Upper lobe of right lung (tissue), 1 donor: ENCODE results near the gene LYRM1. TPM values are rescaled to one million over a fixed set of nuclear protein-coding genes. Genes with fewer than 3 reads are reported as not detected.

Experiments used
- ATAC-seq: fragments of 200-7000 bp; cut with Tn5 transposase; one replicate; pipeline ENCODE4 v1.9.1; 2020; ENCODE audit warnings: mild to moderate bottlenecking, moderate library complexity
- DNase-seq: peaks from one replicate; pipeline ENCODE4 v3.0.0-alpha.2; 2020
- H3K27ac ChIP-seq: fragments of 200-600 bp; one replicate; pipeline ENCODE4 v1.8.0; 2022
- H3K27me3 ChIP-seq: fragments of 200-600 bp; one replicate; pipeline ENCODE4 v1.8.0; 2022; ENCODE audit warnings: mild to moderate bottlenecking
- H3K36me3 ChIP-seq: fragments of 200-600 bp; one replicate; pipeline ENCODE4 v1.8.0; 2022
- H3K4me1 ChIP-seq: fragments of 200-600 bp; one replicate; pipeline ENCODE4 v1.8.0; 2022
- H3K4me3 ChIP-seq: fragments of 200-600 bp; one replicate; pipeline ENCODE4 v1.8.0; 2022; ENCODE audit warnings: mild to moderate bottlenecking
- H3K9me3 ChIP-seq: fragments of 200-600 bp; one replicate; pipeline ENCODE4 v1.8.0; 2022
- intact Hi-C: fragments of 100-400 bp; cut with DNase I; formaldehyde crosslinking; loops from one replicate; pipeline ENCODE4 v1.11.0; 2022
- total RNA-seq: library from RNA; stranded (reverse); fragmentation: NEBNext Ultra II Directional; extraction: Animal tissue kit (Norgen Biotek cat#: 25700); gene quantifications from one replicate; pipeline ENCODE4 v1.2.1, GENCODE V29; 2021
- TF ChIP-seq, protein P1 (sequence below): fragments of 200-600 bp; IDR thresholded peaks from one replicate; pipeline ENCODE4 v1.8.0; 2022; ENCODE audit warnings: antibody characterized with exemption
- donor health status: DM: no; HTN: yes; CAD: no; lungs with severe emphysema.

The LYRM1 gene
- total RNA-seq, 1 donor from 2014 or later = 28.9 TPM

DNA sequence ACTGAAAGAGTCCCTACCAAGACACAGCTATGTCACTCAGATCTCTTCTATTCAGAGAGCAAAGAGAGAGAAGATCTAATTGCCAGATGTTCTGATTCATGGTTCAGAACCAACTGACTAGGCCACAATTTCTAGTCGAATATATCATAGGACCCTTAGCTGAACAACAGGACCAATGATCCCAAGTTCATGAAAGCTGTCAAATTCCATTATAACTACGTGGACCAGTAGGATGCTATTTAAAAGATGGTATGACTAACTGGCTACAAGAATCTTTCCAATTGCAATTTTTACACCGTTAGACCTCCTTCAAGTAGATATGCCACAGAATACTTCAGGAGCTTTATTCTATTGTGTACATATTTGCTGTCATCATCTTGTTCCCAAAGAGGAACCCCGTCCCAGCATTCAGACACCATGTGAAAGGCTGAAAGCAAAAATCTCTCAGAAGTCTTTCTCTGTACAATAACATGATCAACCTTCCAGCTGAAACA is 26.4 kb upstream of the LYRM1 start:
- peak overlapping the region; percentile 40 for H3K27ac ChIP-seq
- no peak for DNase-seq
- intact Hi-C loops = no loop called here

DNA sequence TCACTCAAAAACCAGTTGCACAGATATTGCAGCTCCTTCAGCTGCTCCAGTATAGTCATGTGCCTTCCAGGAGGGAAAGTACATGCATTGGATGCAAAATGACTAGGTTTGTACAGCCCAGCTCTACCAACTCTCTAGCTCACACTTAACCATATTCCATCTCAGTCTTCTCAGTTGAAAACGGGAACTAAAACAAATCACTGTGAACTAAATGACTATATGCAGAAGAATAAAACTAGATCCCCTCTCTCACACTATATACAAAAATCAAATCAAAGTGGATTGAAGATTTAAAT is 25.3 kb upstream of the LYRM1 start:
- DNase-seq (no peak), ATAC-seq (no peak)
- Histone ChIP-seq H3K4me3 (no peak overlapping the region), H3K27ac (no peak overlapping the region), H3K9me3 (no peaks in the 10 kb centered on the region), H3K4me1 (peaks cover 65% of the 10 kb centered on the region), H3K27me3 (no peaks in the 10 kb centered on the region), H3K36me3 (no peaks in the 10 kb centered on the region)
- intact Hi-C loops = no loop called here
- TF ChIP-seq, protein P1, sequence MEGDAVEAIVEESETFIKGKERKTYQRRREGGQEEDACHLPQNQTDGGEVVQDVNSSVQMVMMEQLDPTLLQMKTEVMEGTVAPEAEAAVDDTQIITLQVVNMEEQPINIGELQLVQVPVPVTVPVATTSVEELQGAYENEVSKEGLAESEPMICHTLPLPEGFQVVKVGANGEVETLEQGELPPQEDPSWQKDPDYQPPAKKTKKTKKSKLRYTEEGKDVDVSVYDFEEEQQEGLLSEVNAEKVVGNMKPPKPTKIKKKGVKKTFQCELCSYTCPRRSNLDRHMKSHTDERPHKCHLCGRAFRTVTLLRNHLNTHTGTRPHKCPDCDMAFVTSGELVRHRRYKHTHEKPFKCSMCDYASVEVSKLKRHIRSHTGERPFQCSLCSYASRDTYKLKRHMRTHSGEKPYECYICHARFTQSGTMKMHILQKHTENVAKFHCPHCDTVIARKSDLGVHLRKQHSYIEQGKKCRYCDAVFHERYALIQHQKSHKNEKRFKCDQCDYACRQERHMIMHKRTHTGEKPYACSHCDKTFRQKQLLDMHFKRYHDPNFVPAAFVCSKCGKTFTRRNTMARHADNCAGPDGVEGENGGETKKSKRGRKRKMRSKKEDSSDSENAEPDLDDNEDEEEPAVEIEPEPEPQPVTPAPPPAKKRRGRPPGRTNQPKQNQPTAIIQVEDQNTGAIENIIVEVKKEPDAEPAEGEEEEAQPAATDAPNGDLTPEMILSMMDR = no peak

More for the DNA sequence above, 26.4 kb upstream of the LYRM1 start:
- TF ChIP-seq, protein P1 = no peak
- H3K36me3 ChIP-seq = no peaks in the 10 kb centered on the region
- H3K4me3 ChIP-seq = no peak overlapping the region
- H3K27me3 ChIP-seq = no peaks in the 10 kb centered on the region
- peaks cover 64% of the 10 kb centered on the region for H3K4me1 ChIP-seq
- no peak for ATAC-seq
- no peaks in the 10 kb centered on the region for H3K9me3 ChIP-seq

GRCh38 chr16:20878682-20879147 is 21.9 kb upstream of the LYRM1 start:
- H3K27ac ChIP-seq = peak overlapping the region; percentile 3
- peaks cover 57% of the 10 kb centered on the region for H3K4me1 ChIP-seq
- no peak for ATAC-seq
- no peaks in the 10 kb centered on the region for H3K27me3 ChIP-seq
- intact Hi-C loops = no loop called here
- H3K9me3 ChIP-seq = no peaks in the 10 kb centered on the region
- no peaks in the 10 kb centered on the region for H3K36me3 ChIP-seq
- H3K4me3 ChIP-seq = no peak overlapping the region
- TF ChIP-seq, protein P1 = no peak
- DNase-seq = no peak

GRCh38 chr16:20879175-20880040 is 21.2 kb upstream of the LYRM1 start:
- intact Hi-C loops = no loop called here
- no peak for ATAC-seq
- no peak for DNase-seq
- peak overlapping the region; percentile 3 for H3K27ac ChIP-seq
- no peaks in the 10 kb centered on the region for H3K27me3 ChIP-seq
- H3K4me1 ChIP-seq = peaks cover 57% of the 10 kb centered on the region
- no peaks in the 10 kb centered on the region for H3K9me3 ChIP-seq
- no peak overlapping the region for H3K4me3 ChIP-seq
- no peaks in the 10 kb centered on the region for H3K36me3 ChIP-seq
- TF ChIP-seq, protein P1 = no peak

DNA sequence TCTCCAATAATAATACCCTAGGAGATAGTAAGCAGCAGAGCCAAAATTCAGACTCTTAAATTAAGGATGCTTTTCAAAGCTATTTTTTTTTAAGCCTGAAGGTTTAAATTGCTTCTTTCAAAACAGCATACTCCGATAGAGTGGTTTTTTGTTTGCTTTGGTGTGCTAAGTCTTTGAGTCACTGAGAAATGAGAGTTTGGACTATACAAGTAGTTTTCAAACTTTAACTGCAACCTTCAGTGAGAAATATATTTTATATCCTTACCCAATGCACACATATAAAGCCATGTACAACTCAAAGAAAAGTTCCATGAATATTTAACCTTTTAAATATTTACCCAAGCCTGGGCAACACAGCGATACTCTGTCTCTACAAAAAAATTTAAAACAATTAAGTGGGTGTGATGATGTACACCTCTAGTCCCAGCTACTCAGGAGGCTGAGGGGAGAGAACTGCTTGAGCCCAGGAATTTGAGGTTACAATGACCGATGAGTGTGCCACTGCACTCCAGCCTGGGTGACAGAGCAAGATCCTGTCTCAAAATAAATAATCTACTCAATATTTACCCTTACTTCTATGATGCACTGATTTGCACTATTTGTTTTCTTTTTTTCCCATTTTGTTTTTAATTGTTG is 19.6 kb upstream of the LYRM1 start:
- Histone ChIP-seq H3K27me3 (no peaks in the 10 kb centered on the region), H3K27ac (peak overlapping the region; percentile 45), H3K4me1 (peaks cover 58% of the 10 kb centered on the region), H3K36me3 (no peaks in the 10 kb centered on the region), H3K4me3 (no peak overlapping the region), H3K9me3 (no peaks in the 10 kb centered on the region)
- ATAC-seq (peak; percentile 66), DNase-seq (no peak)
- intact Hi-C loops = no loop called here
- TF ChIP-seq, protein P1 = no peak
